ENCODE results near the gene LHFPL3. TPM values are rescaled to one million over a fixed set of nuclear protein-coding genes. Genes with fewer than 3 reads are reported as not detected.

The LHFPL3 gene
- total RNA-seq, 1 experiment from 2014 or later: not detected

DNA sequence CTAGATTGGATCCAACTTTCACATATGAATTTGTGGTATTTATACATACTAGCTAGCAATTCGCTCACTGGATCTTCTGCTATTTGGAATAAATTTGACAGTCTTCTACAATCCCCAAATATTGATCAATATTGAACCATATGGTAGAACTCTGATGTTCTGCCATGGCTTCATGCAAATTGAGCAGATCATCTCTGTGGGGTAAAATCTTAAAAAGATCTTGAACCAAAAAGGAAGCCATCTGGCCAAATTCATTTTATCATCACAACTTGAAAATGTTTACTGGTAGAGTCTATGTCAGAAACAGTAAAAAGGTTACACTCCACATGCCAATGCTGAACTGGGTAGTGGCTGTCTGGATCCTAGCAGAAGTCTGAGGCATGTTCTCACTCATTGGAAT lies 80.0 kb downstream of the LHFPL3 start:
- Histone ChIP-seq H2BK120ac (ENCODE audit: low read depth, low read length, poor library complexity, severe bottlenecking) (no peak overlapping the region), H3K23me2 (ENCODE audit: insufficient read length, low read depth, low read length, poor library complexity, severe bottlenecking) (no peaks in the 10 kb centered on the region), H2BK20ac (ENCODE audit: low read depth, low read length, poor library complexity, severe bottlenecking) (no peak overlapping the region), H3K9me3 (ENCODE audit: control insufficient read depth, low read depth, low read length) (no peaks in the 10 kb centered on the region), H2BK5ac (ENCODE audit: insufficient read length, low read length) (no peak overlapping the region), H3K56ac (ENCODE audit: insufficient read length, low read depth, low read length) (no peak overlapping the region), H3K4ac (ENCODE audit: low read depth, low read length) (no peak overlapping the region), H4K8ac (replicated peaks; ENCODE audit: insufficient read length, low read depth, low read length) (no peak overlapping the region), H4K20me1 (ENCODE audit: control insufficient read depth, insufficient read depth, insufficient read length) (no peaks in the 10 kb centered on the region), H3K4me1 (ENCODE audit: insufficient read depth, low read length) (no peaks in the 10 kb centered on the region), H3K18ac (ENCODE audit: insufficient read length, low read depth, low read length) (no peak overlapping the region), H3K9ac (ENCODE audit: extremely low read depth, insufficient read length, low read length) (no peak overlapping the region), H3K79me2 (ENCODE audit: insufficient read depth, low read length) (no peaks in the 10 kb centered on the region), H3K4me2 (ENCODE audit: insufficient read depth, insufficient read length, low read length) (no peak overlapping the region), H3K79me1 (ENCODE audit: insufficient read depth, low read depth, low read length, poor library complexity, severe bottlenecking) (no peaks in the 10 kb centered on the region), H2AK5ac (ENCODE audit: insufficient read length, low read length) (no peak overlapping the region), H3T11ph (ENCODE audit: low read length) (no peak overlapping the region), H3K27me3 (ENCODE audit: insufficient read depth, low read length) (no peaks in the 10 kb centered on the region), H3K27ac (ENCODE audit: insufficient read length, low read depth, low read length) (no peak overlapping the region), H3K14ac (ENCODE audit: insufficient read depth, low read length) (no peak overlapping the region), H2AFZ (ENCODE audit: low read length) (no peak overlapping the region), H4K91ac (ENCODE audit: insufficient read length, low read depth, low read length) (no peak overlapping the region), H3K23ac (ENCODE audit: insufficient read length, low read depth, low read length) (no peak overlapping the region), H2BK12ac (ENCODE audit: insufficient read length, low read depth, low read length) (no peak overlapping the region), H4K5ac (ENCODE audit: insufficient read length, low read depth, low read length) (no peak overlapping the region), H2BK15ac (ENCODE audit: low read depth, low read length) (no peak overlapping the region)
- DNase-seq: no peak
- no peak overlapping the region; a peak in 1 of 7 replicates for H3K27ac Mint-ChIP-seq
- H3K9me3 Mint-ChIP-seq: peaks cover 0 to 3% of the 10 kb centered on the region in 2 experiments; a peak in 1 of 5 replicates
- TF ChIP-seq CTCF (conservative IDR thresholded peaks at IDR 0.05): no peak
- no peak overlapping the region for H3K4me3 Mint-ChIP-seq
- H3K27me3 Mint-ChIP-seq (ENCODE audit: low read depth): no peaks in the 10 kb centered on the region
- no CpG with 5 or more reads among the region's 1 CpG for WGBS (ENCODE audit: extremely low coverage, insufficient read length, low lambda C conversion rate)
- H3K4me1 Mint-ChIP-seq: no peaks in the 10 kb centered on the region
- peaks cover 0 to 13% (median 2%) of the 10 kb centered on the region in 3 experiments; a peak in 4 of 7 replicates for H3K36me3 Mint-ChIP-seq (ENCODE audit: insufficient read depth in 1 of 3, low read depth in 3 of 3)
